Lower leg skin (tissue), 3 donors: ENCODE measurements around the gene GOLPH3L.

Source experiments
- POLR2A ChIP-seq, 2 donors: fragments of 450-650 bp; IDR thresholded peaks; one replicate each; pipeline ENCODE4 v1.6.1; 2016 to 2017; ENCODE audit warnings: antibody characterized with exemption in 2 of 2, mild to moderate bottlenecking in 1 of 2, moderate library complexity in 1 of 2
- TF ChIP-seq, protein P1 (sequence below), 3 donors: fragments of 450-650 bp; IDR thresholded peaks; one replicate each; pipeline ENCODE4 v1.5.1; 2016; ENCODE audit warnings: antibody characterized with exemption in 3 of 3, mild to moderate bottlenecking in 3 of 3, moderate library complexity in 2 of 3

GRCh38 chr1:150661156-150661555 lies 35.8 kb downstream of the GOLPH3L start:
- TF ChIP-seq, protein P1, sequence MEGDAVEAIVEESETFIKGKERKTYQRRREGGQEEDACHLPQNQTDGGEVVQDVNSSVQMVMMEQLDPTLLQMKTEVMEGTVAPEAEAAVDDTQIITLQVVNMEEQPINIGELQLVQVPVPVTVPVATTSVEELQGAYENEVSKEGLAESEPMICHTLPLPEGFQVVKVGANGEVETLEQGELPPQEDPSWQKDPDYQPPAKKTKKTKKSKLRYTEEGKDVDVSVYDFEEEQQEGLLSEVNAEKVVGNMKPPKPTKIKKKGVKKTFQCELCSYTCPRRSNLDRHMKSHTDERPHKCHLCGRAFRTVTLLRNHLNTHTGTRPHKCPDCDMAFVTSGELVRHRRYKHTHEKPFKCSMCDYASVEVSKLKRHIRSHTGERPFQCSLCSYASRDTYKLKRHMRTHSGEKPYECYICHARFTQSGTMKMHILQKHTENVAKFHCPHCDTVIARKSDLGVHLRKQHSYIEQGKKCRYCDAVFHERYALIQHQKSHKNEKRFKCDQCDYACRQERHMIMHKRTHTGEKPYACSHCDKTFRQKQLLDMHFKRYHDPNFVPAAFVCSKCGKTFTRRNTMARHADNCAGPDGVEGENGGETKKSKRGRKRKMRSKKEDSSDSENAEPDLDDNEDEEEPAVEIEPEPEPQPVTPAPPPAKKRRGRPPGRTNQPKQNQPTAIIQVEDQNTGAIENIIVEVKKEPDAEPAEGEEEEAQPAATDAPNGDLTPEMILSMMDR (IDR thresholded peaks at IDR 0.05): no peak
- no peak for TF ChIP-seq POLR2A (IDR thresholded peaks at IDR 0.05)
